Heart left ventricle (tissue), 13 donors: Measurements from ENCODE around the gene GPR27.

Experiments used
- CTCF ChIP-seq, 12 donors: fragments of 200-600 bp; sonication (generic) in 4 of 12; IDR thresholded peaks; one replicate each; pipeline versions ENCODE4 v1.5.0 to v1.8.0; 2018 to 2022; ENCODE audit warnings: antibody characterized with exemption in 12 of 12, mild to moderate bottlenecking in 5 of 12
- POLR2A ChIP-seq, 2 donors: fragments of 450-650 bp; IDR thresholded peaks; one replicate each; pipeline ENCODE4 v1.6.1; 2017; ENCODE audit warnings: antibody characterized with exemption in 2 of 2, mild to moderate bottlenecking in 2 of 2, moderate library complexity in 2 of 2
- donor health status: ischemic (EF 13 %, LVEDD 7.1; RV severe dilation, severe dysfunction).
- donor health status: DM: no; HTN: yes; CAD: no.
- donor health status: DM: no; HTN: no; CAD: no.
- donor health status: ischemic (EF 25% LVEDD 6.9; RV normal size, moderate dysfunction).
- donor health status: ischemic (EF 25% LVEDD 5.7; RV mildly dilated, moderate dysfunction).
- donor health status: ischemic (EF 35%, LVEDD 5.7; RV mildly dilated, moderate dysfunction).
- donor health status: nonischemic (EF 11% LVEDD 7.7; RV severe dilation, severe dysfunction).
- donor health status: DM: yes; HTN: yes; CAD: no.
- donor health status: PGD.
- donor health status: ischemic (EF 29% LVEDD 5.4; RV normal size, mild dysfunction).
- donor health status: nonischemic (EF 23%, LVEDD 6.1; RV moderate dilation, normal function).

GRCh38 chr3:71801986-71802385 lies 48.3 kb downstream of the GPR27 start:
- TF ChIP-seq POLR2A (IDR thresholded peaks at IDR 0.05) (no peak), CTCF (IDR thresholded peaks at IDR 0.05) (no peak)
